SKM-1 (cell line): ENCODE results near the gene RSBN1.

Experiments
- DNase-seq: peaks from one replicate; lab custom pipeline; 2025; ENCODE audit not compliant: unreplicated experiment; lab: John Stamatoyannopoulos, UW

RSBN1 gene

DNA sequence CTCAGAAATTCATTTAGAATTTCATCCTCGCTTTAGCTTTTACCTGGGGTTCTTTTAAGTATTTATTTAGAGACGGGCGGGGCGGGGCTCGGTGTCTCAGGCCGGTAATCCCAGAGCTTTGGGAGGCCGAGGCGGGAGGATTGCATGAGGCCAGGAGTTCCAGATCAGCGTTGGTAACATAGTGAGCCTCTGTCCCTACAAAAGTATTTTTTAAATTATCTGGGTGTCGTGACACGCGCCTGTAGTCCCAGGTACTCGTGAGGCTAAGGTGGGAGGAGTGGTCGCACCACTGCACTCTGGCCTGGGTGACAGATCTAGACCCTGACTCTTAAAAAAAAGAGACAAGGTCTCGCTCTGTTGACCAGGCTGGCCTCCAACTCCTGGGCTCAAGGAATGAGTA is 942 bp upstream of the RSBN1 start:
- no peak for DNase-seq

- no peak for DNase-seq
These were observed 422 bp upstream of the RSBN1 start for GRCh38 chr1:113812661-113813135.

DNA sequence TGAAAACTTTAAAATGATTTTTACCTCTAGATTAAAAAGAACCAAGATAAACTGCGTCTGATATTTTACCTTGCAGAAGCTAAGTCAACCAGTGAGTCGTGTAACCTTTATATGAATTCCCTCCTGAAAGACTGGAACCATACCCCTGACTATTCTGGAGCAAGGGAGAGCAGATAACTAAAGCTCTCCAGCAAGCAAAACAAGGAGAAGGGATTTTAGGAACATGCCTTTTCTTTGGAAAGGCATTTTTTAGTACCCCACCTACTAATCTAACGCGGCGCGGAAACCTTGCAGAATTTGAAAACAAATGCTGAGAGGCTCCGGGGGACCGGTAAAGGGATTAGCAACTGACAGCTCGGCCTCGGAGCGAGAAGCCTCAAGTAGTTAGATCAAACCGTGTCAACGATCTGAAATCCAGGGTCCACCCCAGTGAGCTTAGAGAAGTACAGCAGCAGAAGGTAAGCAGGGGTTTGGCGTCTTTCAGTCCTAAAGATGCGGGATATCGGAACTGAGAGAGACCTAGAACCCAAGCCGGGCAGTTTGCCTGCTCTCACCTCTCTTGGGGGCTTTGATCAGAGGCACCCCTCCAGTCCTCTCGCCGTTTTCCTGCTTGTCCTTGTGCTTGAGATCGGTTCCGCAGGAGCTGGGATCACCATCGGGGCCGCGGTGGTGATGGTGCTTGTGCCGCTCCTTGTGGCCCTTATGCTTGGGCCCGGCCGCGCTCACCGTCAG is 954 bp downstream of the RSBN1 start:
- DNase-seq: no peak

DNA sequence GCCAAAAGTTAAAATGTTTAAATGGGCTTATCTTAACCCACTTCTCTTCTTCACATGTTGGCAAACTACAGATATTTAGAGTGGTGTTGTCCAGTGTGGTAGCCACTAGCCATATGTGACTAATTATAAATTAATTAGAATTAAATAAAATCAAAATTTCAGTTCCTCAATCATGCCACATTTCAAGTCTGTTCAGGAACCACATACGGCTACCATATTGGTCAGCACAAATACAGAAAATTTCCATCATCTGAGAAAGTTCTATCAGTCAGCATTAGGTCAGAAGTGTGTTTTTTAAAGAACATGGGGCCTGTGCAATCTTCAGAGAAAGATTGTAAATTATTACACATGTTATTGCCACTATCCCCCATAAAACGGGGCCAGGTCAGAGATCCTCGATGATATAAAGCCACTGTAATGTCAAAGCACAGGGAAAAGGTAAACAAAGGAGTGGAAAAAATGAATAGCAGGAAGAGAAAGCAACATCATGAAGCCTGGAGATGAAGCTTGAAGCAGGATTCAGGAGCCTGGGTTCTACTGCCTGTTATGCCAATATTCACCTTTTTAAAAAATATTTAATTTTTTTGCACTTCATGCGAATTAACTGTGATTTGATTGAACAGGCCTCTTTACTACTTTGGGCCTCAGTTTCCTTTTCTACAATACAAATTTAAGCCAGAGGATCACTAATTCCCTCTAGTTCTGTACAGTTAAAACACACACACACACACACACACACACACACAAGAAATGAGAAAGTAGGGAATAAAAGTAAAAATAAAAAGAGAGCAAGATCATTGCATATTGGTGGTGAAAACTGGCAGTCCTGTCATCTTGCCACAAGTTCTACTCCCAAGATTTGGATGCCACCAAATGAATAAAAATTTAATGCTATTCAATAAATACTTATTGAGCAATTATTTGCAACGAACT is 2.3 kb downstream of the RSBN1 start:
- DNase-seq: no peak

- DNase-seq: no peak
These were observed 3.7 kb downstream of the RSBN1 start for GRCh38 chr1:113808450-113809195.

- DNase-seq: no peak
These were observed 6.6 kb downstream of the RSBN1 start for GRCh38 chr1:113805639-113806038.

- no peak for DNase-seq
These were observed 7.1 kb downstream of the RSBN1 start for GRCh38 chr1:113805256-113805531.

- DNase-seq: no peak
These were observed 7.6 kb downstream of the RSBN1 start for GRCh38 chr1:113804421-113805255.

DNA sequence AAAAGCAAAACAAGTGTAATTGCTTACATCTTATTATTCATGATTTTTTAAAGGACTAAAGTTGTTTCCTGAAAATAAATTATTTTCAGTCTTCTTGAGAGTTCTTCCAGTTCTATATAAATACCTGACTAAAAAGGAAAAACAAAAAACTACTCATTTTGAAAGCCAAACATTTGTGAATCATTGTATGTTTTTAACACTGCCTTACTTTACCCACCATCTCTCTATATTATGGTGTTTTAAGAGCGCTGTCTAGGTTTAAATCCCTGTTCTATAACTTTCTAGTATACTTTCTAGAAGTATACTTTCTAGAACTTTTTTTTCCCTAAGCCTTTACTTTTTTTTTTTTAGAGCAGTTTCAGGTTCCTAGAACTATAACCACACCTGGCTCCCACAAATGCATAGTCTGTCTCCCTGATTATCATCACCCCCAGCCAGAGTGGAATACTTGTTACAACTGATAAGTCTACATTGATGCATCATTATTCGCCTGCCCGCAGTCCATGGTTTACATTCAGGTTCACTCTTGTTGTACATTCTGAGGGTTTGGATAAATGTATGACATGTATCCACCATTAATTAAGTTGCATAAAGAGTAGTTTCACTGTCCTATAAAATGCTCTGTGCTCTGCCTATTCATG is 9.8 kb downstream of the RSBN1 start:
- DNase-seq: no peak

DNA sequence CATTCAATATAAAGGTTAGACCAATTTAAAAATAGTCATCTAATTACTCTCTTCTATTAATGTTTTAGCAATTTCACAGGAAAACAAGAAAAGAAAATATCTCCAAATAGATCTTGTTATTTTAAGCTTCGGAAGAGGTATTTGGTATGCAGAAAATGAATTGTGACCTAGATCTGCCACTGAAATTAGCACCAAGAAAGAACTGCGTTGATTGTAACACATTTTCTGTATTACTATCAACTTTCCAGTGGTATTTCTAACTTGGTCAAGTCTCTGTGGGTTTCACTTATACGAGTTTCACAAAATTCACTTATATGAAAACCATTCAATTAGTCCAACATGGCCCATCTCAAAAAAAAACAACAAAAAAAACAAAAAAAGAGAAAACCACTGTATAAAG is 11.8 kb downstream of the RSBN1 start:
- no peak for DNase-seq

DNA sequence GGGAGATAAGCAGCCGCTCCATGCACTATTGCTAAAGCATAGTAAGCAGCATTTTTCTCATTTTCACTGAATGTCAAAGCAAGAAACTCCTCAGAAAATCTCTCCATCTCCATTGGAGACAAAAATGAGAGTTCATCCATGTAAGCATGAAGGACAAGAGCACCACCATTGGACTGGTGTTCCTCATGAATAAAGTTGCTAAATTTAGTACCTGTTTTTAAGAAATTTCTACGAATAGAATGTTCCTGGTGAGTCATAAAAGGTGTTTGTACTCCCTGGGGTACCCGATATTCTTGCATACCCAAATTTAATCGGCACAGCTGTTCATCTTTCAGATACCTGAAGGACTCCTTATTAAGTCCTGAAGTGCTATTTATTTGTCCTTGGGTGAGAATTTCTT is 14.8 kb downstream of the RSBN1 start:
- DNase-seq: no peak

DNA sequence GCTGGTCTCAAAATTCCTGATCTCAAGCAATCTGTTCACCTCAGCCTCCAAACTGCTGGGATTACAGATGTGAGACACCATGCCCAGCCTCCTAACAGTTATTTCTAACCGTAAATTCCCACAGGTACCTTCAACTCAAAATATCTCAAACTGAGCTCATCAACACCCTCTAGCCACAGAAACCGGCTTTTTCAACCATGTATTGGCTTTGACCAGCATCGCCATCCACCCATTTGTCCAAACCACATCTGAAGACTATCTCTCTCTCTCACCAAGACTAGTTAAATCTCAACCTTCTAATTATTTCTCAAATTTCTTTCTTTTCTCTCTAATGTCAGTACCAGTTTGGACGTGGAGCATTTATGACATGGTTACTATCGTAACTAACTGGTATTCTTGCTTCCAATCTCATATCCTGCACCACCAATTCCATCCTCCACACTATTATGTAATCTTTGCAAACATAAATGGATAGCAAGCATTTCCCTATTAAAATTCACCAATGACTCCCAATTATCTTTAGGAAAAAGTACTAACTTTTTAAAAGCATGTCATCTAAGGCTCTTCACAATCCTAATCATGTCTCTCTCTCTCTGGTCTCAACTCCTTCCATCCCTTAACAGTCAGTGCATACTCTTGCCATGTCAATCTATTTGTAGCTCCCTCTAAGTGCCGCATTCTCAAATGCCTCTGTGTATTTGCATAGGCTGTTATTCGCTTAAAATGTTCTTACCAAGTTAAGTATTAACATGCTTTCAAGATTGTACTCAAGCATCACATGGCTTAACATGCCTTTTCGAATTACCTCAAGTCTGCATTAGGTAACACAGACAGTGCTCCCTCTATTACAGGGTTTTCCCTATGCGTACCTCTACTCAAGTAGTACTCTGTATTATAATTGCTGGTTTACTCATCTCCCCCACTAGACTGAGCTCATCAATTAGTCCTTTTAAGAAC is 18.1 kb downstream of the RSBN1 start:
- no peak for DNase-seq

GRCh38 chr1:113792986-113793385 is 19.3 kb downstream of the RSBN1 start:
- DNase-seq: no peak

- DNase-seq: no peak
These were observed 19.8 kb downstream of the RSBN1 start for GRCh38 chr1:113792471-113792870.

- DNase-seq: no peak
These were observed 23.5 kb downstream of the RSBN1 start for GRCh38 chr1:113788802-113789201.

- DNase-seq: no peak
These were observed 24.6 kb downstream of the RSBN1 start for GRCh38 chr1:113787663-113788062.

DNA sequence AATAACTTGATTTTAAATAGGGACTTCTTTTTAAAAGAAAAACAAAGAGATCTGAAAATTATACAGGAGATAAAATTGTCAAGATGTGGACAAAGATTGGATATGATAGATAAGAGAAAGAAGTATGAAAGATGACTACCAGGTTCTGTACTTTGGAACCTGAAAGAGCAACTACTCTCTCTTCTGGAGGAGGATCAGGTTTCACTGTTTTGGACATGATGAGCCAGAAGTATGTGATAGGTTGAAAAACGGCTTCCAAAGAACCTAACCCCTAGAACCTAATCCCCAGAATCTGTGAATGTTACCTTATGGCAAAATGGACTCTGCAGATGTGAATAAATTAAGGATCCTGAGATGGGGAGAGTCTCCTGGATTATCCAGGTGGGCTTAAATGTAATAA is 26.2 kb downstream of the RSBN1 start:
- no peak for DNase-seq

DNA sequence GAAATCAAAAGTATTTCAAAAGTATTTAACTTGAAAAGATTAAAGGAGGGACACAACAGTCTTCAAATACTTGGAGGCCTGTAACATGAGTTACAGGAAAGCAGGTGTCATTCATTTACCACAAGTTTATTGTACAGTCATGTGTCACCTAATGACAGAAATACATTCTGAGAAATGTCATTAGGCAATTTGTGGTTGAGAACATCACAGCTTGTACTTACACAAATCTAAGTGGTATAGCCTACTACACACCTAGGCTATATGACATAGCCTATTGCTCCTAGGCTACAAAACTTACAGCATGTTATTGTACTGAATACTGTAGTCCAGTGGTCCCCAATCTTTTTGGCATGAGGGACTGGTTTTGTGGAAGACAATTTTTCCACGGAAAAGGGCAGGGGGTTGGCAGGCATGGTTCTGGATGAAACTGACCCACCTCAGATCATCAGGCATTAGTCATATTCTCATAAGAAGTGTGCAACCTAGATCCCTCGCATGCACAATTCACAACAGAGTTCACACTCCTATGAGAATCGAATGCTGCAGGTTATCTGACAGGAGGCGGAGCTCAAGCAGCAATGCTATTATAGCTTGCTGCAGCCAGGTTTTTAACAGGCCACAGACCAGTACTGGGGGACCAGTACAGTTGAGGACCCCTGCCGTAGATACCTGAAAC is 28.0 kb downstream of the RSBN1 start:
- DNase-seq: no peak
